ENCODE measurements around the gene KCNF1. TPM values are rescaled to one million over a fixed set of nuclear protein-coding genes. Genes with fewer than 3 reads are reported as not detected.

KCNF1 gene
- polyA plus RNA-seq, 3 donors: not detected

- Histone ChIP-seq H3K27ac (ENCODE audit: low read depth in 1 of 2, low read length in 2 of 2) (no peak overlapping the region), H3K4me1 (ENCODE audit: control insufficient read depth in 1 of 2, insufficient read depth in 2 of 2, low read length in 2 of 2) (no peaks in the 10 kb centered on the region), H3K79me2 (ENCODE audit: insufficient read depth, low read length) (no peaks in the 10 kb centered on the region), H3K9ac (ENCODE audit: insufficient read depth, low read length, poor library complexity, severe bottlenecking) (no peak overlapping the region), H3K9me3 (replicated peaks in 1 of 2; ENCODE audit: control insufficient read depth in 1 of 2, insufficient read depth in 1 of 2, low read length in 2 of 2) (peaks cover 0 to 3% of the 10 kb centered on the region in 2 donors), H3K36me3 (replicated peaks in 1 of 2; ENCODE audit: control insufficient read depth in 1 of 2, insufficient read depth in 2 of 2, low read length in 2 of 2) (no peaks in the 10 kb centered on the region), H3K4me3 (replicated peaks in 1 of 3; ENCODE audit: low read depth in 2 of 3, low read length in 3 of 3) (no peak overlapping the region), H3K4me2 (replicated peaks; ENCODE audit: extremely low read depth, low read length, poor library complexity, severe bottlenecking) (no peak overlapping the region), H4K20me1 (ENCODE audit: insufficient read depth, low read length) (no peaks in the 10 kb centered on the region), H3K27me3 (ENCODE audit: control insufficient read depth in 2 of 2, insufficient read depth in 2 of 2, low read length in 2 of 2) (peaks cover 3 to 31% of the 10 kb centered on the region in 2 donors), H2AFZ (ENCODE audit: insufficient read depth, low read depth, low read length, poor library complexity, severe bottlenecking) (no peak overlapping the region)
- TF ChIP-seq CTCF (IDR thresholded peaks at IDR 0.05): no peak
- Mint-ChIP-seq H3K4me1 (peaks cover 2% of the 10 kb centered on the region), H3K27me3 (ENCODE audit: low read depth in 3 of 3) (peaks cover 26 to 33% (median 32%) of the 10 kb centered on the region in 3 donors), H3K27ac (no peak overlapping the region), H3K4me3 (no peak overlapping the region), H3K9me3 (peaks cover 0 to 8% (median 5%) of the 10 kb centered on the region in 7 donors), H3K36me3 (peaks cover 0 to 3% of the 10 kb centered on the region in 2 donors)
- intact Hi-C loops (cut with micrococcal nuclease): no loop called here
- DNase-seq: no peak
- 98% methylated on average over 3 of the region's 6 CpGs for WGBS (ENCODE audit: insufficient coverage)
Measured at GRCh38 chr2:10916953-10917352, 5.2 kb downstream of the KCNF1 start.

GRCh38 chr2:10917927-10918326 lies 6.2 kb downstream of the KCNF1 start:
- H3K27me3 Mint-ChIP-seq (ENCODE audit: low read depth in 3 of 3): peaks cover 20 to 29% (median 28%) of the 10 kb centered on the region in 3 donors
- no peak overlapping the region for H3K27ac Mint-ChIP-seq
- no peak for DNase-seq

More at GRCh38 chr2:10917927-10918326, 6.2 kb downstream of the KCNF1 start:
- H3K27ac ChIP-seq (ENCODE audit: low read depth in 1 of 2, low read length in 2 of 2): no peak overlapping the region
- H3K36me3 Mint-ChIP-seq: no peaks in the 10 kb centered on the region
- no peak overlapping the region for H3K9ac ChIP-seq (ENCODE audit: insufficient read depth, low read length, poor library complexity, severe bottlenecking)
- H3K4me1 ChIP-seq (ENCODE audit: control insufficient read depth in 1 of 2, insufficient read depth in 2 of 2, low read length in 2 of 2): no peaks in the 10 kb centered on the region
- H3K36me3 ChIP-seq (replicated peaks in 1 of 2; ENCODE audit: control insufficient read depth in 1 of 2, insufficient read depth in 2 of 2, low read length in 2 of 2): no peaks in the 10 kb centered on the region
- no peak overlapping the region for H3K4me2 ChIP-seq (replicated peaks; ENCODE audit: extremely low read depth, low read length, poor library complexity, severe bottlenecking)
- H2AFZ ChIP-seq (ENCODE audit: insufficient read depth, low read depth, low read length, poor library complexity, severe bottlenecking): no peak overlapping the region
- no peaks in the 10 kb centered on the region for H4K20me1 ChIP-seq (ENCODE audit: insufficient read depth, low read length)
- H3K9me3 Mint-ChIP-seq: peaks cover 0 to 2% (median 1%) of the 10 kb centered on the region in 7 donors
- WGBS (ENCODE audit: insufficient coverage): 91% methylated on average over 4 of the region's 4 CpGs
- H3K79me2 ChIP-seq (ENCODE audit: insufficient read depth, low read length): no peaks in the 10 kb centered on the region
- peaks cover 0 to 3% of the 10 kb centered on the region in 2 donors for H3K9me3 ChIP-seq (replicated peaks in 1 of 2; ENCODE audit: control insufficient read depth in 1 of 2, insufficient read depth in 1 of 2, low read length in 2 of 2)
- no peak overlapping the region for H3K4me3 ChIP-seq (replicated peaks in 1 of 3; ENCODE audit: low read depth in 2 of 3, low read length in 3 of 3)
- no peak for TF ChIP-seq CTCF (IDR thresholded peaks at IDR 0.05)
- no peaks in the 10 kb centered on the region for H3K4me1 Mint-ChIP-seq
- intact Hi-C loops (cut with micrococcal nuclease): no loop called here
- peaks cover 0 to 24% of the 10 kb centered on the region in 2 donors for H3K27me3 ChIP-seq (ENCODE audit: control insufficient read depth in 2 of 2, insufficient read depth in 2 of 2, low read length in 2 of 2)
- H3K4me3 Mint-ChIP-seq: no peak overlapping the region

All from CD14-positive monocyte (primary cell).